GM19455 (cell line): ENCODE results near the gene VWC2L.

Experiments
- ATAC-seq: cut with Tn5 transposase; IDR thresholded peaks from one replicate; pipeline ENCODE4 v1.9.1; 2021; ENCODE audit not compliant: unreplicated experiment

Gene VWC2L

GRCh38 chr2:214579035-214579434, 168.2 kb downstream of the VWC2L start:
- no peak for ATAC-seq

GRCh38 chr2:214587442-214587841, 176.6 kb downstream of the VWC2L start:
- ATAC-seq = no peak

- ATAC-seq = no peak
Measured at GRCh38 chr2:214591366-214591765, 180.5 kb downstream of the VWC2L start.

- no peak for ATAC-seq
Measured at GRCh38 chr2:214592011-214592410, 181.2 kb downstream of the VWC2L start.

GRCh38 chr2:214593727-214594126, 182.9 kb downstream of the VWC2L start:
- no peak for ATAC-seq

GRCh38 chr2:214601852-214602633, 191.2 kb downstream of the VWC2L start:
- no peak for ATAC-seq

- no peak for ATAC-seq
Measured at GRCh38 chr2:214604861-214605260, 194.0 kb downstream of the VWC2L start.

- no peak for ATAC-seq
Measured at GRCh38 chr2:214607051-214607450, 196.2 kb downstream of the VWC2L start.

- no peak for ATAC-seq
Measured at GRCh38 chr2:214611015-214611414, 200.2 kb downstream of the VWC2L start.

GRCh38 chr2:214624166-214624760, 213.4 kb downstream of the VWC2L start:
- no peak for ATAC-seq

- ATAC-seq = no peak
Measured at GRCh38 chr2:214628091-214628490, 217.2 kb downstream of the VWC2L start.
